GM20000 (cell line): ENCODE measurements around the gene MRPL36.

ENCODE experiments used
- DNase-seq: peaks from one replicate; pipeline ENCODE4 v3.0.0; 2012; ENCODE audit warnings: low spot score
- TF ChIP-seq, protein P1 (sequence below): IDR thresholded peaks from 2 replicates; pipeline ENCODE4 v1.5.1; 2012; ENCODE audit warnings: mild to moderate bottlenecking, control low read depth; ENCODE audit errors: extremely low read depth, missing control alignments

MRPL36 gene

DNA sequence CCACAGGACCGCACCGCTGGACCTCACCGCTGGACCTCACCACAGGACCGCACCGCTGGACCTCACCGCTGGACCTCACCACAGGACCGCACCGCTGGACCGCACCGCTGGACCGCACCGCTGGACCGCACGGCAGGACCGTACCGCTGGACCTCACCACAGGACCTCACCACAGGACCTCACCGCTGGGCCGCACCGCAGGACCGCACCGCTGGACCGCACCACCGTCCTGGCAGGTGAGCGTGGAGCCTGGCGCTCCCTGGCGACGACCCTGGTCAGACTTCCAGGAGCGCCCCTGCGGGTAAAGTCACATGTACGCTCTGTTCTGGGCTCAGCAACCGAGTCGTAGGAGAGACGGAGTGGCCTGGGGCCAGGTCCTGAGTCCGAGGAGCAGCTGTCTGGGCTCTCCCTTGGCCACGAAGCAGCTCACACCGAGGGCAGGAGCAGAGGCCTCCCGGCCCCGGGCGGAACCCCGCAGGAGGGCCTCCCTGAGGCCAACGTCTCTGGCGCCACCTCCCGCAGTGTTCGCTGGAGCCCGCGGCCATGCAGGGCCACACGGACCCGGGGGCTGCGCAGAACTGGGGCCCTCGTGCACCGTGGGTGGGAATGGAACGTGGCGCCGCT is 30.5 kb downstream of the MRPL36 start:
- TF ChIP-seq, protein P1, sequence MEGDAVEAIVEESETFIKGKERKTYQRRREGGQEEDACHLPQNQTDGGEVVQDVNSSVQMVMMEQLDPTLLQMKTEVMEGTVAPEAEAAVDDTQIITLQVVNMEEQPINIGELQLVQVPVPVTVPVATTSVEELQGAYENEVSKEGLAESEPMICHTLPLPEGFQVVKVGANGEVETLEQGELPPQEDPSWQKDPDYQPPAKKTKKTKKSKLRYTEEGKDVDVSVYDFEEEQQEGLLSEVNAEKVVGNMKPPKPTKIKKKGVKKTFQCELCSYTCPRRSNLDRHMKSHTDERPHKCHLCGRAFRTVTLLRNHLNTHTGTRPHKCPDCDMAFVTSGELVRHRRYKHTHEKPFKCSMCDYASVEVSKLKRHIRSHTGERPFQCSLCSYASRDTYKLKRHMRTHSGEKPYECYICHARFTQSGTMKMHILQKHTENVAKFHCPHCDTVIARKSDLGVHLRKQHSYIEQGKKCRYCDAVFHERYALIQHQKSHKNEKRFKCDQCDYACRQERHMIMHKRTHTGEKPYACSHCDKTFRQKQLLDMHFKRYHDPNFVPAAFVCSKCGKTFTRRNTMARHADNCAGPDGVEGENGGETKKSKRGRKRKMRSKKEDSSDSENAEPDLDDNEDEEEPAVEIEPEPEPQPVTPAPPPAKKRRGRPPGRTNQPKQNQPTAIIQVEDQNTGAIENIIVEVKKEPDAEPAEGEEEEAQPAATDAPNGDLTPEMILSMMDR: no peak
- DNase-seq: no peak

DNA sequence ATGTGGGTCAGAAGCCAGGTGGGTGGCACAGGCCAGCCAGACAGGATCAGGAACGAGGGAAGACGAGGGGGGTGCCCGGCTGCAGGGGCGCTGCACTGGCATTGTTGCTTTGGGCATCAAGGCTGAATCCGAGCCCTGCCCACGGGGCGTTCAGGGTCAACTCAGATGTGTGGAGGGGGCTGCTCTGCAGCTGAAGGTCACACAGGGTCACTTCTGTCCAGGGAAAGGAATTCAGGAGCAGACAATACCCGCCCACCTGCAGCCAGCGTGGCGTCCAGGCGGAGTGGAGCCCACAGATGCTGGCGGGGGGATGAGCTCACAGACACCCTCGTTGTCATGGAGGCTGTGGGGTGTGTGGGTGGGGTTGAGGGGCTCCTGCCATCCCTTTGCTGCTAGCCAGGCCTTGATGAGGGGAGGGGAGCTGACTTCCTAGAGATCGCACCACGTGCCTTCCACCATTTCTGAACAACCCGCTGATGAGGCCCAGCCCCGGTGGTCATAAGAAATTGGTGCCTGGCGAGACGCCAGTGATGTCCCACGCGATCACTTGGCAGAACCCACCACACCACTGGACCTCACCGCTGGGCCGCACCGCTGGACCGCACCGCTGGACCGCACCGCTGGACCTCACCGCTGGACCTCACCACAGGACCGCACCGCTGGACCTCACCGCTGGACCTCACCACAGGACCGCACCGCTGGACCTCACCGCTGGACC is 31.2 kb downstream of the MRPL36 start:
- TF ChIP-seq, protein P1: no peak
- DNase-seq: no peak

DNA sequence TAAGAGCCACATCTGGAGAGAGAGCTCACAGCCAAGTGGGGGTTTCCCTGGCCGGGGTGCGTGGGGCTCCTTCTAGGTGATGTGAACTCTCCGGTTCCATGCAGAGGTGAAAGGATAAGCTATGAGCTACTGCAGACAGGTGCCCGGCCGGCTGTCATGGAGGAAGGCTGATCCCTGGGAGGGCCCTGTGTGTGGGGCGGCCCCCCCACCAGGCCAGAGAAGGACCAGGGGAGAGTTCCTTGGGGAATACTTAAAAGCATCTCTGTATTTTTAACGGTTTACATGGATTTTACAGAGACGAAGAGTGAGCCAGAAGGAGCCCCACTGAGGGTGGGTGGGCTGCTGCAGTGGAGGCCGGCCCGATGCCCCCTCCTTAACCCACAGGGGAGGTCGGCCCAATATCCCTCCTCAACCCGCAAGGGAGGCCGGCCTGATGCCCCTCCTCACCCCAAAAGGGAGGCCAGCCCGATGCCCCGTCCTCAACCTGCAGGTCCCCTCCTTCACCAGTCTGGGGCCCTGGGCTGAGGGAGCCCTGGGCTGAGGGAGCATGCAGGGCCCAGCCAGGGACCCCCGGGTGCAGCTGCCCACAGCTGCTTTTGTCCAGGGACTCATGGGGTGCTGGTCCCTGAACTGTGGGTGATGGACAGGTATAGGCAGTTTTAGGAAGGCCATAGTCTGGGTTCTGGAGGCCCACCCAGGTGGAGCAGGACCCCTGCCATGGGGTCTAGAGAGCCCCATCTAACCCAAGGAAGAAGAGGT is 31.9 kb downstream of the MRPL36 start:
- no peak for DNase-seq
- TF ChIP-seq, protein P1: no peak

DNA sequence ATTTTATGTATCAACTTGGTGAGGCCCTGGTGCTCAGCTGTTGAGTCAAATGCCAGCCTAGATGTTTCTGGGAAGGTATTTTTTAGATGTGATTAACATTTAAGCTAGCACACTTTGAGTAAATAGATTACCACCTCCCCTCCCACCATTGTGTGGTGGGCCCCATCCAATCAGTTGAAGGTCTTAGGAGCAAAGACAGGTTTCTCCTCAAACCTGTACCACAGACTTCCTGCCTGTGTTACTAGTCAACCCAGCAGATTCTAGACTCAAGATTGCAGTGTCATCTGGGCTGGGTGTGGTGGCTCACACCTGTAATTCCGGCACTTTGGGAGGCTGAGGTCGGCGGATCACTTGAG is 33.8 kb downstream of the MRPL36 start:
- no peak for DNase-seq
- TF ChIP-seq, protein P1: no peak

DNA sequence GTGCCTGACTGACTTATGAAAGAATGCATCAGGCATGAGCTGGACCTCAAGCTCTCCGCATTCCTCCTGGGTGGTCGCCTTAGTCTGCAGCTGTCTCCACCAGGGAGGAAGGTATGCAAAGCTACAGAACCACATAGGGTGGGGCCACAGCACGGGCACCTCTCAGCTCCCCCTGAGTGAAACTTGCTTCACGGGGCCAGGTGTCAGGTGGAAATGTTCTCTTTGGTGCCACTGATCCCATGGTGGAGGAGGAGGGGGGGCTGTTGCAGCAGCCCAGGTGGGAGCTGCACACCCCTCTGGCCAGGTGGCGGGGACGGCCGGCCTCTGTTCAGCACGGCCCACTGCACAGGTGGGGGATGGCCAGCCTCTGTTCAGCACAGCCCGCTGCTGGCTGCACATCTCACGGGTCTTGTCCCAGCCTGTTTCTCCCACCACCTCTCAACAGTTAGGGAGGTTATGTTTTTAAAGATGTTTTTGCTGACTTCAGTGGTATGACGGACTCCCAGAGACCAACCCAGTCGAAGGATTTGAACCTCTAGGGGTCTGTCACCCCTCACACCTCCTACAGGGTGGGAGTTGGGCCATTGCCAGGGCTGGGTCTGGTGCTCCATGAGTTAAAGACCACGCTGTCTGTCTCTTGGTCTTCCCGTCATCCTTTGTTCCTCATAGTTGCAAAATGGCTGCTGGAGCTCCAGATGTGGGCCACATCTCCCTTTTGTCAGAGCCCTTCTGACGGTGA is 34.3 kb downstream of the MRPL36 start:
- TF ChIP-seq, protein P1: no peak

DNA sequence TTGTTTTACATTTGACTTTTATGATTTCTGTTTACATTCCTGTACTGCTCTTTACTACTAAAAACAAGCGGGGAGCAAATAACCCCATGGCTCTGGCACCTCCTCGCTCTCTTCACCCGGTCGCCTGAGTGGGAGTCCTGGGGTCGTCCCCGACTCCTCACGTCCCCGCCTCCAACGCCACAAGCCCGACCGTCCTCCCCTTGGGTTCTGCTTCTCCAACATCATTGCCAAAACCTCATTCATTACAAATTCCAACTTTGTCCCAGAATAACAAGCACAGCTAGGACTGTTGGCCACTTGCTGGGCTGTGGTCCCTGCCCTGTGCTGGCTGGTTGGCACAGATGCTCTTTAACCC is 35.1 kb downstream of the MRPL36 start:
- TF ChIP-seq, protein P1: no peak
- no peak for DNase-seq

More for the DNA sequence above, 34.3 kb downstream of the MRPL36 start:
- DNase-seq: no peak
